ENCODE results near the gene POLR1C. TPM values are rescaled to one million over a fixed set of nuclear protein-coding genes. Genes with fewer than 3 reads are reported as not detected.

The POLR1C gene, protein sequence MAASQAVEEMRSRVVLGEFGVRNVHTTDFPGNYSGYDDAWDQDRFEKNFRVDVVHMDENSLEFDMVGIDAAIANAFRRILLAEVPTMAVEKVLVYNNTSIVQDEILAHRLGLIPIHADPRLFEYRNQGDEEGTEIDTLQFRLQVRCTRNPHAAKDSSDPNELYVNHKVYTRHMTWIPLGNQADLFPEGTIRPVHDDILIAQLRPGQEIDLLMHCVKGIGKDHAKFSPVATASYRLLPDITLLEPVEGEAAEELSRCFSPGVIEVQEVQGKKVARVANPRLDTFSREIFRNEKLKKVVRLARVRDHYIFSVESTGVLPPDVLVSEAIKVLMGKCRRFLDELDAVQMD
- 20.0 and 26.4 TPM in 2 replicates for total RNA-seq

DNA sequence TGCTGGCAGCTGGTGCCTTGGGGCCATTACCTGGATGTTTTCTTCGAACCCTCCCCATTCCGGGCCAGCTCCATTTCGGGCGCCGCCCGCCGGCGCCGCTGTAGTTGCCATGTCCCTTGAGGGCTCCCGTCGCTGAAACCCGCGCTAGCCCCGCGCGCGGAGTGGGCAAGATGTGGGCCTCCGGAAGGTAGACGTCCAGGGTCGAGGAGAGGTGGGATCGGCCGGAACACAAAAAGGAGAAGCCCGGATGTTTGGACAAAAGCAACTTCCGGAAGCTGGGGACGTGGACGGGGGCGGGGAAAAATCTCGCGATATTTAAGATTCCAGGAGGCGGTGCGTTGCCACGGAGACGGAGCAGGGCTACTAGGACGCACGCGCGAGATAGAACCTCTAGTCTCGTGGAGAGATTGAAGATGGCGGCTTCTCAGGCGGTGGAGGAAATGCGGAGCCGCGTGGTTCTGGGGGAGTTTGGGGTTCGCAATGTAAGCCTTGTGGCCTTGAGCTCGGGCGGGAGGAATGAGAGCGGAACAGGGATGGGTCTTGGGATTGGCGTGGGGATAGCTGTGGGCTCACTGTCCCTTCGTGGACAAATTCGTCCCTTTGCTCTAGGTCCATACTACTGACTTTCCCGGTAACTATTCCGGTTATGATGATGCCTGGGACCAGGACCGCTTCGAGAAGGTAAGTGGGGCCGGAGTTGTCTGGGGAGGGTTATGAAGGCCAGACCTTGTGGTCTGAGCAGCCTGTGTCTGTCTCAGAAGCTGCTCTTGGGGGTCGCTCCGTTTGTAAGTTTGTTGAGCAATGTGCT, at the start of gene POLR1C, which contains the start of gene YIPF3:
TSS of gene POLR1C (plus strand) at position 393 of the 808 bp plus-strand sequence. CDS start at position 414, 21 bp downstream.
TSS of gene YIPF3 (minus strand) at position 230 of the 808 bp plus-strand sequence. CDS start at position 111, 119 bp downstream.

DNA sequence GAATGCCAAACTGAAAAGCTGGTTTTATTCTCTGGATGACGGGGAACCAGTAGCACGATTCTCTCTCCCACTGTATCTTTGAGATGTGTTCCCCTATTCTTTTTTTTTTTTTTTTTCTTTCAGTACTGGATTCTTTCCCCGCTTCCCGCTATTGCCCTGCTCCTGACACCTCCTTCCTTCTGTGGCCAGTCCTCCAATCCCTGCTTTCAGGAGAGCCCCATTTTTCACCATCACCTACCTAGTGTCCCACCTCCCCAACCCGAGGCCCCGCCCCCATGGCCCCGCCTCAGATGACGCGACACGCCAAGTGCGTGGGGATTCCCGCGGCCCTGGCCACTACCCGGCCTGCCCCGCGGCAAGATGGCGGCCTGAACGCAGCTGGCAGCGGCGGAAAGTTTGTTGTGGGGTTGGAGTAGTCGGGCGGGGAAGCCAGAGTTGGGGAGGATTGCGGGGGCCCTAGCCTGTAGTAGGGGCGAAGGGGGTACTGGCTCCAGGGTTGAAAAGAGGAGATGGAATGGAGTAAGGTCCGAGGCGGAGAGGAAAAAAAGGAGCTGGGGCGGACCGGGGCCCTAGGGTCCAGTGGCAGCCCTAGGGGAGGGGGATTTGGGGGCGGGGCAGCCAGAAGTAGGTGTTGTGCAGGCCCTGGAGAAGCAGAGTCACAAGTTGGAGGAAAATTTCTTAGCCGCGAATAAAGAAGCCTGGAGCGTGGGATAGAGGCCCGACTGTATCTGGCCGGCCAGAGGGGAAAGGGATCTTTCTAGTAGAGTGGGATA, 39.5 kb upstream of the POLR1C start, which contains the start of gene TJAP1:
TSS of gene TJAP1 (plus strand) at position 336 of the 773 bp plus-strand sequence. CDS start 21,432 bp downstream, outside the sequence.

DNA sequence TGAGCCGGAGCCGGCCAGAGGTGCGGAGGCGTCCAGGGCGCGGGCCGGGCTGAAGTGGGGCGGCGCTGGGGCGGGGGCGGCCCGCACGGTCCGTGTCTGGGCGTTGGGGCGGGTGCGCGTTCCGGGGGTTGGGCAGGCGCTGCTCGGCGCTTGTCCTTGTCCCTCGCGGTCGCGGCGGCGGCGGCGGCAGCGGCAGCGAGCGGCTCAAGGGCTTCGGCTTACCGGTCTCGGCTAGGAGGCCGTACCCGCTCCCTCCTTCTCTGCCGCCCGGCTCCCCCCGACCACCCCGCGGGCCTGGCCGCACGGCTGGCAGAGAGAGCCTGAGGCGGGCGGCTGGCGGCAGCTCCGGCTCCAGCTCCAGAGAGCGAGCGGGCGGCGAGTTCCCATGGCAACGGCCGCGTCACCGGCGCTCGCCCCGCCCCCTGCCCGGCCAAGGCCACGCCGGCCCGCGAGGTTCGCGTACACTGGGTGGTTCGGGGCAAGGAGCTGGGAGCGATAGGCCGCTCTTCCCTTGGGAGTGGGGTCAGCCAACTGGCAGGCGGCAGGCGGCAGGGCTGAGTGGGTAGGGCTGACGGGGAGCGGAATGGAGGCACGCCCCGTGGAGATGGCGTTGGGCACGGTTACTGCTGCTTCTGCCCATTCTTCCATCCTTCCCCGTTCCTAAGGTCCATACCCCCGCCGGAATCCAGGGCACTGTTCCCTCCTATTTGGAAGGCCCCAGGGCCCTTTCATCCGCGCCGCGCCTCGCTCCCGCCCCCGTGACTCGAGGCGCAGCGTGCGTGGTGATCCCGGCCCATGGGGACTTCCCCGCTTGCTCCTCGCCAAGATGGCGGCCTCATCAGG, 6.7 kb upstream of the POLR1C start, which contains the start of gene LRRC73:
TSS of gene LRRC73 (minus strand) at position 363 of the 843 bp plus-strand sequence. CDS start 561 bp downstream, outside the sequence.

Other genes starting within 250 kb of the POLR1C start
- not detected in 2 replicates for gene SLC22A7, start 218.8 kb upstream of the POLR1C start, total RNA-seq
- gene CRIP3, start 208.3 kb upstream of the POLR1C start, total RNA-seq, result 0.13 and 0.19 TPM in 2 replicates
- 5.5 and 6.8 TPM in 2 replicates for gene ZNF318, start 147.4 kb upstream of the POLR1C start, total RNA-seq
- gene ABCC10, start 89.5 kb upstream of the POLR1C start, total RNA-seq, result 20.3 and 23.0 TPM in 2 replicates
- 0.12 TPM in 1 of 2 replicates, not detected in the other for gene DLK2, start 61.5 kb upstream of the POLR1C start, total RNA-seq
- 10.7 and 11.4 TPM in 2 replicates for gene TJAP1, start 39.5 kb upstream of the POLR1C start, total RNA-seq
- gene LRRC73, start 6.7 kb upstream of the POLR1C start, total RNA-seq, result 0.79 and 0.81 TPM in 2 replicates
- 111 and 132 TPM in 2 replicates for gene YIPF3, start 163 bp upstream of the POLR1C start, total RNA-seq
- gene XPO5, start 58.9 kb downstream of the POLR1C start, total RNA-seq, result 12.7 and 19.7 TPM in 2 replicates
- gene POLH, start 59.1 kb downstream of the POLR1C start, total RNA-seq, result 17.0 and 18.4 TPM in 2 replicates
- gene GTPBP2, start 112.2 kb downstream of the POLR1C start, total RNA-seq, result 46.4 and 47.8 TPM in 2 replicates
- gene MAD2L1BP, start 118.8 kb downstream of the POLR1C start, total RNA-seq, result 15.4 and 18.1 TPM in 2 replicates
- 0.40 and 0.44 TPM in 2 replicates for gene RSPH9, start 127.9 kb downstream of the POLR1C start, total RNA-seq
- 39.5 and 42.5 TPM in 2 replicates for gene MRPS18A, start 170.7 kb downstream of the POLR1C start, total RNA-seq

Measured in aortic smooth muscle cell (primary cell).